Karpas-422 (cell line): Measurements from ENCODE around the gene FRMD7. TPM values are rescaled to one million over a fixed set of nuclear protein-coding genes. Genes with fewer than 3 reads are reported as not detected.

Experiments used
- DNase-seq: peaks from one replicate; pipeline ENCODE4 v3.0.0-alpha.2; 2015
- H2AFZ ChIP-seq: fragments of 200-600 bp; sonication (generic); 2 replicates; pipeline ENCODE4 v1.6.1; 2014; ENCODE audit warnings: antibody characterized with exemption, low read length, mixed read lengths
- H3K27ac ChIP-seq: fragments of 200-600 bp; sonication (generic); 2 replicates; pipeline ENCODE4 v1.5.1; 2014; ENCODE audit warnings: mild to moderate bottlenecking, low read length, moderate library complexity
- H3K27me3 ChIP-seq: fragments of 200-600 bp; sonication (generic); 2 replicates; pipeline ENCODE4 v1.6.1; 2014; ENCODE audit warnings: low read length, mixed read lengths
- H3K36me3 ChIP-seq: fragments of 200-600 bp; sonication (generic); 2 replicates; pipeline ENCODE4 v1.6.1; 2014; ENCODE audit warnings: low read length, mixed read lengths; ENCODE audit not compliant: insufficient read depth
- H3K4me1 ChIP-seq: fragments of 200-600 bp; sonication (generic); 2 replicates; pipeline ENCODE4 v1.6.1; 2014; ENCODE audit warnings: mild to moderate bottlenecking, low read length, mixed read lengths
- H3K4me2 ChIP-seq: fragments of 200-600 bp; sonication (generic); 2 replicates; pipeline ENCODE4 v1.6.1; 2014; ENCODE audit warnings: low read length, low read depth, mild to moderate bottlenecking; ENCODE audit not compliant: poor library complexity, severe bottlenecking
- H3K4me3 ChIP-seq: fragments of 200-600 bp; sonication (generic); 2 replicates; pipeline ENCODE4 v1.5.1; 2014; ENCODE audit warnings: mild to moderate bottlenecking, antibody characterized with exemption, low read length, mixed read lengths
- H3K79me2 ChIP-seq: fragments of 200-600 bp; sonication (generic); 2 replicates; pipeline ENCODE4 v1.6.1; 2014; ENCODE audit warnings: mild to moderate bottlenecking, low read length, mixed read lengths
- H3K9ac ChIP-seq: fragments of 200-600 bp; sonication (generic); 2 replicates; pipeline ENCODE4 v1.6.0; 2014; ENCODE audit warnings: low read length
- H3K9me2 ChIP-seq: fragments of 200-600 bp; sonication (generic), shearing (Covaris generic); replicated peaks from 2 replicates; pipeline ENCODE4 v1.6.0; 2014; ENCODE audit warnings: mild to moderate bottlenecking, low read length, moderate library complexity; ENCODE audit not compliant: insufficient read depth
- H3K9me3 ChIP-seq: fragments of 300-700, 200-600 bp; sonication (generic); 2 replicates; pipeline ENCODE4 v1.6.1; 2014; ENCODE audit warnings: low read length, mixed read lengths
- H4K20me1 ChIP-seq: fragments of 200-600 bp; sonication (generic); 2 replicates; pipeline ENCODE4 v1.6.1; 2014; ENCODE audit warnings: mild to moderate bottlenecking, antibody characterized with exemption, low read length, low read depth; ENCODE audit not compliant: insufficient read depth
- total RNA-seq: library from RNA; depleted of rRNA; stranded (reverse); fragments of >200 nt; shearing (Covaris generic); gene quantifications from 2 replicates; pipeline ENCODE4 v1.2.3, GENCODE V29; 2014; ENCODE audit warnings: low replicate concordance

Gene FRMD7
- total RNA-seq, 1 experiment from 2014 or later: not detected

- H2AFZ ChIP-seq: 0 out of 2 replicates have a peak overlapping the region, but pooled peaks have one; percentile 3
- H3K36me3 ChIP-seq: no peaks in the 10 kb centered on the region
- H4K20me1 ChIP-seq: no peaks in the 10 kb centered on the region
- no peaks in the 10 kb centered on the region for H3K27me3 ChIP-seq
- peaks cover 2% of the 10 kb centered on the region; the same call in 1 of the 2 replicates for H3K4me1 ChIP-seq
- no peak overlapping the region for H3K4me2 ChIP-seq
- peak; percentile 81 for DNase-seq
- H3K9me2 ChIP-seq: no peaks in the 10 kb centered on the region
- no peaks in the 10 kb centered on the region for H3K79me2 ChIP-seq
- H3K4me3 ChIP-seq: no peak overlapping the region
- no peak overlapping the region for H3K9ac ChIP-seq
- no peak overlapping the region for H3K27ac ChIP-seq
- H3K9me3 ChIP-seq: no peaks in the 10 kb centered on the region
Observed at GRCh38 chrX:132092439-132093065, 35.3 kb downstream of the FRMD7 start.

- no peaks in the 10 kb centered on the region for H3K36me3 ChIP-seq
- H3K9ac ChIP-seq: no peak overlapping the region
- no peak overlapping the region for H3K27ac ChIP-seq
- H3K4me1 ChIP-seq: peaks cover 2% of the 10 kb centered on the region; the same call in 1 of the 2 replicates
- H3K4me2 ChIP-seq: no peak overlapping the region
- H3K79me2 ChIP-seq: no peaks in the 10 kb centered on the region
- no peaks in the 10 kb centered on the region for H3K9me2 ChIP-seq
- H2AFZ ChIP-seq: no peak overlapping the region
- H4K20me1 ChIP-seq: no peaks in the 10 kb centered on the region
- H3K4me3 ChIP-seq: no peak overlapping the region
- no peaks in the 10 kb centered on the region for H3K27me3 ChIP-seq
- no peaks in the 10 kb centered on the region for H3K9me3 ChIP-seq
- DNase-seq: peak; percentile 38
Observed at GRCh38 chrX:132090403-132091159, 37.2 kb downstream of the FRMD7 start.

GRCh38 chrX:132088864-132089263 is 39.0 kb downstream of the FRMD7 start:
- Histone ChIP-seq H3K79me2 (no peaks in the 10 kb centered on the region), H2AFZ (no peak overlapping the region), H3K27me3 (no peaks in the 10 kb centered on the region), H3K27ac (no peak overlapping the region), H3K9ac (no peak overlapping the region), H4K20me1 (no peaks in the 10 kb centered on the region), H3K36me3 (no peaks in the 10 kb centered on the region), H3K4me1 (peaks cover 2% of the 10 kb centered on the region; the same call in 1 of the 2 replicates), H3K9me2 (no peaks in the 10 kb centered on the region), H3K9me3 (no peaks in the 10 kb centered on the region), H3K4me3 (no peak overlapping the region), H3K4me2 (no peak overlapping the region)
- no peak for DNase-seq

- no peaks in the 10 kb centered on the region for H4K20me1 ChIP-seq
- H3K4me3 ChIP-seq: no peak overlapping the region
- H3K9me2 ChIP-seq: no peaks in the 10 kb centered on the region
- H2AFZ ChIP-seq: no peak overlapping the region
- no peak overlapping the region for H3K9ac ChIP-seq
- no peak overlapping the region for H3K27ac ChIP-seq
- H3K4me2 ChIP-seq: no peak overlapping the region
- H3K9me3 ChIP-seq: no peaks in the 10 kb centered on the region
- H3K4me1 ChIP-seq: peaks cover 2% of the 10 kb centered on the region; the same call in 1 of the 2 replicates
- H3K27me3 ChIP-seq: no peaks in the 10 kb centered on the region
- H3K79me2 ChIP-seq: no peaks in the 10 kb centered on the region
- no peaks in the 10 kb centered on the region for H3K36me3 ChIP-seq
- no peak for DNase-seq
Observed at GRCh38 chrX:132086672-132087071, 41.1 kb downstream of the FRMD7 start.

- Histone ChIP-seq H3K9me2 (no peaks in the 10 kb centered on the region), H3K4me2 (no peak overlapping the region), H3K4me3 (no peak overlapping the region), H3K27me3 (no peaks in the 10 kb centered on the region), H2AFZ (no peak overlapping the region), H3K9ac (no peak overlapping the region), H3K9me3 (no peaks in the 10 kb centered on the region), H3K27ac (no peak overlapping the region), H3K36me3 (no peaks in the 10 kb centered on the region), H4K20me1 (no peaks in the 10 kb centered on the region), H3K4me1 (peaks cover 2% of the 10 kb centered on the region; the same call in 1 of the 2 replicates), H3K79me2 (no peaks in the 10 kb centered on the region)
- DNase-seq: no peak
Observed at GRCh38 chrX:132085786-132086185, 42.0 kb downstream of the FRMD7 start.

GRCh38 chrX:132077912-132078311 is 49.9 kb downstream of the FRMD7 start:
- Histone ChIP-seq H2AFZ (no peak overlapping the region), H3K79me2 (no peaks in the 10 kb centered on the region), H3K4me3 (no peak overlapping the region), H3K27ac (no peak overlapping the region), H4K20me1 (no peaks in the 10 kb centered on the region), H3K4me2 (no peak overlapping the region), H3K9ac (no peak overlapping the region), H3K27me3 (no peaks in the 10 kb centered on the region), H3K4me1 (no peaks in the 10 kb centered on the region), H3K36me3 (no peaks in the 10 kb centered on the region; the same call in 1 of the 2 replicates), H3K9me2 (no peaks in the 10 kb centered on the region), H3K9me3 (no peaks in the 10 kb centered on the region)
- DNase-seq: no peak

GRCh38 chrX:132077414-132077813 is 50.4 kb downstream of the FRMD7 start:
- no peaks in the 10 kb centered on the region; the same call in 1 of the 2 replicates for H3K36me3 ChIP-seq
- no peak overlapping the region for H2AFZ ChIP-seq
- no peaks in the 10 kb centered on the region for H3K27me3 ChIP-seq
- H3K79me2 ChIP-seq: no peaks in the 10 kb centered on the region
- no peaks in the 10 kb centered on the region for H4K20me1 ChIP-seq
- DNase-seq: no peak
- no peak overlapping the region for H3K27ac ChIP-seq
- no peaks in the 10 kb centered on the region for H3K9me2 ChIP-seq
- no peaks in the 10 kb centered on the region for H3K9me3 ChIP-seq
- no peak overlapping the region for H3K4me3 ChIP-seq
- no peak overlapping the region for H3K9ac ChIP-seq
- no peak overlapping the region for H3K4me2 ChIP-seq
- H3K4me1 ChIP-seq: no peaks in the 10 kb centered on the region

GRCh38 chrX:132071254-132071653 is 56.6 kb downstream of the FRMD7 start:
- no peaks in the 10 kb centered on the region for H3K9me2 ChIP-seq
- DNase-seq: peak; percentile 51
- no peaks in the 10 kb centered on the region for H3K27me3 ChIP-seq
- H3K4me3 ChIP-seq: no peak overlapping the region
- H3K9ac ChIP-seq: no peak overlapping the region
- no peaks in the 10 kb centered on the region; the same call in 1 of the 2 replicates for H3K36me3 ChIP-seq
- no peaks in the 10 kb centered on the region for H3K79me2 ChIP-seq
- H3K27ac ChIP-seq: no peak overlapping the region
- H3K4me2 ChIP-seq: no peak overlapping the region
- no peaks in the 10 kb centered on the region for H4K20me1 ChIP-seq
- H2AFZ ChIP-seq: no peak overlapping the region
- H3K9me3 ChIP-seq: no peaks in the 10 kb centered on the region
- H3K4me1 ChIP-seq: 0 out of 2 replicates have a peak, but pooled peaks cover 6% of the 10 kb centered on the region
